Activated CD8-positive, alpha-beta memory T cell treated with anti-CD3 and anti-CD28 coated beads, Interleukin-2, amount 10 ng/mL, durations not matched to agents 7 days and 5 days (primary cell): ENCODE results near the gene SH2D3C. TPM values are rescaled to one million over a fixed set of nuclear protein-coding genes. Genes with fewer than 3 reads are reported as not detected.

Source experiments
- ATAC-seq: fragments of 150-1000 bp; cut with Tn5 transposase; one replicate; pipeline ENCODE4 v1.10.0; 2021; ENCODE audit warnings: moderate library complexity
- CTCF ChIA-PET: fragments of 350-600 bp; sonication (Branson Sonifier 250); formaldehyde crosslinking; loops from one replicate; lab custom pipeline; 2021; ENCODE audit warnings: antibody characterized with exemption; lab: Charles Lee
- DNase-seq: peaks from one replicate; pipeline ENCODE4 v3.0.0-alpha.2; 2020
- H3K27ac Mint-ChIP-seq: one replicate; pipeline ENCODE4 v1.8.0; 2021; ENCODE audit warnings: mild to moderate bottlenecking, mixed read lengths
- H3K27me3 Mint-ChIP-seq: one replicate; pipeline ENCODE4 v1.8.0; 2021; ENCODE audit warnings: mixed read lengths
- H3K36me3 Mint-ChIP-seq: one replicate; pipeline ENCODE4 v1.8.0; 2021; ENCODE audit warnings: mild to moderate bottlenecking, mixed read lengths
- H3K4me1 Mint-ChIP-seq: one replicate; pipeline ENCODE4 v1.8.0; 2021; ENCODE audit warnings: mixed read lengths
- H3K4me3 Mint-ChIP-seq: one replicate; pipeline ENCODE4 v1.8.0; 2021; ENCODE audit warnings: mild to moderate bottlenecking, moderate library complexity, mixed read lengths
- H3K9me3 Mint-ChIP-seq: one replicate; pipeline ENCODE4 v1.8.0; 2022; ENCODE audit warnings: low read depth, mixed read lengths
- total RNA-seq, 2 experiments: library from RNA; stranded (reverse); gene quantifications; one replicate each; pipeline ENCODE4 v1.2.3, GENCODE V29; 2021

The SH2D3C gene
- total RNA-seq, 2 experiments from 2014 or later = 75.2 to 87.8 TPM

GRCh38 chr9:127801955-127802575 lies 23.6 kb upstream of the SH2D3C start:
- Mint-ChIP-seq H3K4me1 (peaks cover 31% of the 10 kb centered on the region), H3K27me3 (no peaks in the 10 kb centered on the region), H3K4me3 (peak overlapping the region; percentile 95), H3K27ac (peak overlapping the region; percentile 84), H3K9me3 (no peaks in the 10 kb centered on the region), H3K36me3 (peaks cover 5% of the 10 kb centered on the region)
- DNase-seq = no peak
- ATAC-seq = no peak
- CTCF ChIA-PET = interaction anchor here (1.0 to 5.3 kb wide), 4 partner anchors 16 to 102 kb away, joined by 4 to 30 read pairs (median 6); partner anchors contain the start of genes CDK9 and TOR2A

- Mint-ChIP-seq H3K4me1 (peaks cover 35% of the 10 kb centered on the region), H3K27me3 (no peaks in the 10 kb centered on the region), H3K36me3 (peaks cover 9% of the 10 kb centered on the region), H3K9me3 (no peaks in the 10 kb centered on the region), H3K27ac (peak overlapping the region; percentile 85), H3K4me3 (peak overlapping the region; percentile 59)
- CTCF ChIA-PET = interaction anchor here (1.1 to 3.8 kb wide), 6 partner anchors 9 to 124 kb away, joined by 3 to 18 read pairs (median 6); partner anchors contain the start of gene TOR2A
- ATAC-seq = peak; percentile 29
- no peak for DNase-seq
These were observed 18.4 kb upstream of the SH2D3C start for GRCh38 chr9:127796852-127797370.

GRCh38 chr9:127796225-127796813 lies 17.9 kb upstream of the SH2D3C start:
- no peak for DNase-seq
- CTCF ChIA-PET = interaction anchor here (1.8 to 3.8 kb wide), 3 partner anchors 9 to 73 kb away, joined by 6 to 18 read pairs (median 7); no protein-coding TSS in a partner anchor
- Mint-ChIP-seq H3K27ac (peak overlapping the region; percentile 85), H3K4me3 (peak overlapping the region; percentile 59), H3K4me1 (peaks cover 33% of the 10 kb centered on the region), H3K27me3 (no peaks in the 10 kb centered on the region), H3K9me3 (no peaks in the 10 kb centered on the region), H3K36me3 (peaks cover 11% of the 10 kb centered on the region)
- ATAC-seq = peak; percentile 52

GRCh38 chr9:127794001-127794791 lies 15.7 kb upstream of the SH2D3C start:
- Mint-ChIP-seq H3K27ac (no peak overlapping the region), H3K4me1 (peaks cover 41% of the 10 kb centered on the region), H3K9me3 (no peaks in the 10 kb centered on the region), H3K4me3 (no peak overlapping the region), H3K27me3 (no peaks in the 10 kb centered on the region), H3K36me3 (peaks cover 27% of the 10 kb centered on the region)
- CTCF ChIA-PET = interaction anchor here (1.6 kb wide), 1 partner anchor 76 kb away, joined by 12 read pairs; no protein-coding TSS in a partner anchor
- no peak for ATAC-seq
- no peak for DNase-seq

- DNase-seq (no peak), ATAC-seq (no peak)
- peaks cover 35% of the 10 kb centered on the region for H3K36me3 Mint-ChIP-seq
- peak overlapping the region; percentile 55 for H3K27ac Mint-ChIP-seq
- no peak overlapping the region for H3K4me3 Mint-ChIP-seq
- CTCF ChIA-PET = interaction anchor here (0.7 to 2.0 kb wide), 8 partner anchors 8 to 128 kb away, joined by 3 to 12 read pairs (median 5); no protein-coding TSS in a partner anchor
- no peaks in the 10 kb centered on the region for H3K27me3 Mint-ChIP-seq
- H3K9me3 Mint-ChIP-seq = no peaks in the 10 kb centered on the region
- H3K4me1 Mint-ChIP-seq = peaks cover 50% of the 10 kb centered on the region
These were observed 14.7 kb upstream of the SH2D3C start for GRCh38 chr9:127793093-127793708.

GRCh38 chr9:127792417-127793031 lies 14.1 kb upstream of the SH2D3C start:
- H3K9me3 Mint-ChIP-seq = no peaks in the 10 kb centered on the region
- no peak overlapping the region for H3K4me3 Mint-ChIP-seq
- ATAC-seq = no peak
- H3K36me3 Mint-ChIP-seq = peaks cover 40% of the 10 kb centered on the region
- no peaks in the 10 kb centered on the region for H3K27me3 Mint-ChIP-seq
- CTCF ChIA-PET = interaction anchor here (0.7 to 2.0 kb wide), 9 partner anchors 8 to 129 kb away, joined by 3 to 12 read pairs (median 5); partner anchors contain the start of gene TOR2A
- peaks cover 52% of the 10 kb centered on the region for H3K4me1 Mint-ChIP-seq
- H3K27ac Mint-ChIP-seq = no peak overlapping the region
- no peak for DNase-seq

GRCh38 chr9:127791085-127791484 lies 12.6 kb upstream of the SH2D3C start:
- CTCF ChIA-PET = interaction anchor here (2.0 kb wide), 1 partner anchor 21 kb away, joined by 5 read pairs; no protein-coding TSS in a partner anchor
- no peak overlapping the region for H3K4me3 Mint-ChIP-seq
- no peak overlapping the region for H3K27ac Mint-ChIP-seq
- H3K9me3 Mint-ChIP-seq = no peaks in the 10 kb centered on the region
- DNase-seq (no peak), ATAC-seq (no peak)
- H3K27me3 Mint-ChIP-seq = no peaks in the 10 kb centered on the region
- H3K4me1 Mint-ChIP-seq = peaks cover 49% of the 10 kb centered on the region
- peaks cover 51% of the 10 kb centered on the region for H3K36me3 Mint-ChIP-seq

- no peak overlapping the region for H3K4me3 Mint-ChIP-seq
- H3K36me3 Mint-ChIP-seq = peaks cover 51% of the 10 kb centered on the region
These were observed 11.8 kb upstream of the SH2D3C start for GRCh38 chr9:127790094-127790855.

GRCh38 chr9:127789179-127789578 lies 10.7 kb upstream of the SH2D3C start:
- CTCF ChIA-PET = interaction anchor here (2.2 to 8.7 kb wide), 2 partner anchors 80 to 132 kb away, joined by 8 to 64 read pairs; no protein-coding TSS in a partner anchor
- no peaks in the 10 kb centered on the region for H3K27me3 Mint-ChIP-seq
- ATAC-seq (no peak), DNase-seq (no peak)
- H3K4me1 Mint-ChIP-seq = peaks cover 48% of the 10 kb centered on the region
- no peak overlapping the region for H3K27ac Mint-ChIP-seq
- peaks cover 51% of the 10 kb centered on the region for H3K36me3 Mint-ChIP-seq
- no peaks in the 10 kb centered on the region for H3K9me3 Mint-ChIP-seq
- H3K4me3 Mint-ChIP-seq = no peak overlapping the region

More at GRCh38 chr9:127790094-127790855, 11.8 kb upstream of the SH2D3C start:
- no peaks in the 10 kb centered on the region for H3K9me3 Mint-ChIP-seq
- peaks cover 44% of the 10 kb centered on the region for H3K4me1 Mint-ChIP-seq
- ATAC-seq (no peak), DNase-seq (no peak)
- H3K27me3 Mint-ChIP-seq = no peaks in the 10 kb centered on the region
- CTCF ChIA-PET = interaction anchor here (2.2 to 8.7 kb wide), 2 partner anchors 79 to 131 kb away, joined by 8 to 64 read pairs; no protein-coding TSS in a partner anchor
- H3K27ac Mint-ChIP-seq = peak overlapping the region; percentile 52

GRCh38 chr9:127788337-127789011 lies 10.0 kb upstream of the SH2D3C start:
- ATAC-seq = no peak
- Mint-ChIP-seq H3K4me3 (no peak overlapping the region), H3K27ac (peak overlapping the region; percentile 28), H3K4me1 (peaks cover 55% of the 10 kb centered on the region), H3K9me3 (no peaks in the 10 kb centered on the region), H3K27me3 (no peaks in the 10 kb centered on the region), H3K36me3 (peaks cover 49% of the 10 kb centered on the region)
- DNase-seq = no peak
- CTCF ChIA-PET = interaction anchor here (1.4 to 8.7 kb wide), 4 partner anchors 12 to 133 kb away, joined by 3 to 86 read pairs (median 36); partner anchors contain the start of gene TOR2A

GRCh38 chr9:127786773-127787104 lies 8.3 kb upstream of the SH2D3C start:
- H3K9me3 Mint-ChIP-seq = no peaks in the 10 kb centered on the region
- peak overlapping the region; percentile 95 for H3K4me3 Mint-ChIP-seq
- DNase-seq (no peak), ATAC-seq (no peak)
- H3K36me3 Mint-ChIP-seq = peaks cover 42% of the 10 kb centered on the region
- H3K27ac Mint-ChIP-seq = peak overlapping the region; percentile 87
- no peaks in the 10 kb centered on the region for H3K27me3 Mint-ChIP-seq
- CTCF ChIA-PET = interaction anchor here (0.6 to 8.7 kb wide), 12 partner anchors 10 to 140 kb away, joined by 3 to 86 read pairs (median 4); partner anchors contain the start of genes ST6GALNAC4 and TOR2A
- peaks cover 68% of the 10 kb centered on the region for H3K4me1 Mint-ChIP-seq
